Measurements from ENCODE around the gene THSD4.
"Not testable (repeated sequence)": the region's sequence is repeated elsewhere in the genome, so short reads cannot be mapped to it uniquely, and the experiment has no call there.

Gene THSD4

DNA sequence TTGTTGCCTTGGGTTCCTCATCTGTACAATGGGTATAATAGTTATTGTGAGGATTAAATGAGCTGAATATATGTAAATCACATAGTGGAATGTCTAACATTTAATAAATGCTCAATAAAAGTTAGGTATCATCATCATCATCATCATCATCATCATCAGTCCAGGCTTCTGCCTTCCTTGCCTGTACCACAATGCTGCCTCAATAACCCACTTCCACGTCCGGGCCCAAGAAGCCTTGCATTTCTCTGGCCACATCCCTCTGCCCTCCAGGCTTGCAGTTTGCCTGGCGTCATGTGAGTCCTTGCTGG is 137.4 kb downstream of the THSD4 start:
- no peaks in the 10 kb centered on the region for H3K36me3 ChIP-seq (ENCODE audit: insufficient read depth, low read length)
- H3K4me1 ChIP-seq (ENCODE audit: insufficient read depth, low read length): no peaks in the 10 kb centered on the region
- H3K27me3 ChIP-seq (ENCODE audit: control insufficient read depth in 1 of 2, insufficient read depth in 2 of 2, low read length in 2 of 2): no peaks in the 10 kb centered on the region
- H3K27ac ChIP-seq (ENCODE audit: low read depth, low read length): no peak overlapping the region
- H3K4me3 ChIP-seq (ENCODE audit: low read depth in 1 of 2, low read length in 2 of 2): no peak overlapping the region
- H3K9ac ChIP-seq (ENCODE audit: low read length): no peak overlapping the region
- no peaks in the 10 kb centered on the region for H3K9me3 ChIP-seq (ENCODE audit: low read length)

DNA sequence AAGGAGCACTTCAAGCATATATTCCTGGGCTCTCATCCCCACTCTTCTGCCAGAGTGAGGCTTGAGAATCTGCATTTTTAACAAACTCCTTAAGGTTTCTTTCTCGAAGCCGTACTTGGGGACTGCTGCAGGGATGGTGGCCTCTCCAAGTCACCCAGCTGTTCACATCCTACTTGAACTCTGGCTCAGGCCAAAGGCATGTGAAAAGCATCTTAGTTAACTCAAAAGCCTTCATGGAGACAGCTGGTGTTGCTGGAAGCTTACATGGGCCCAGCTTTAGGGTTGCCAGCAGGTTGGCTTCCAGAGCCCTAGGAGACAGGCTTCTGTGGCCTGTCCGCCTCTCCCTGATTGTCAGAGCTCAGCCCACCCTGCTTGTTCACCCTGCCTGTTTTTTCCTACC is 139.2 kb downstream of the THSD4 start:
- Histone ChIP-seq H3K9me3 (ENCODE audit: low read length) (no peaks in the 10 kb centered on the region), H3K36me3 (ENCODE audit: insufficient read depth, low read length) (no peaks in the 10 kb centered on the region), H3K27me3 (ENCODE audit: control insufficient read depth in 1 of 2, insufficient read depth in 2 of 2, low read length in 2 of 2) (no peaks in the 10 kb centered on the region), H3K4me1 (ENCODE audit: insufficient read depth, low read length) (no peaks in the 10 kb centered on the region), H3K9ac (ENCODE audit: low read length) (no peak overlapping the region), H3K4me3 (ENCODE audit: low read depth in 1 of 2, low read length in 2 of 2) (no peak overlapping the region), H3K27ac (ENCODE audit: low read depth, low read length) (no peak overlapping the region)

DNA sequence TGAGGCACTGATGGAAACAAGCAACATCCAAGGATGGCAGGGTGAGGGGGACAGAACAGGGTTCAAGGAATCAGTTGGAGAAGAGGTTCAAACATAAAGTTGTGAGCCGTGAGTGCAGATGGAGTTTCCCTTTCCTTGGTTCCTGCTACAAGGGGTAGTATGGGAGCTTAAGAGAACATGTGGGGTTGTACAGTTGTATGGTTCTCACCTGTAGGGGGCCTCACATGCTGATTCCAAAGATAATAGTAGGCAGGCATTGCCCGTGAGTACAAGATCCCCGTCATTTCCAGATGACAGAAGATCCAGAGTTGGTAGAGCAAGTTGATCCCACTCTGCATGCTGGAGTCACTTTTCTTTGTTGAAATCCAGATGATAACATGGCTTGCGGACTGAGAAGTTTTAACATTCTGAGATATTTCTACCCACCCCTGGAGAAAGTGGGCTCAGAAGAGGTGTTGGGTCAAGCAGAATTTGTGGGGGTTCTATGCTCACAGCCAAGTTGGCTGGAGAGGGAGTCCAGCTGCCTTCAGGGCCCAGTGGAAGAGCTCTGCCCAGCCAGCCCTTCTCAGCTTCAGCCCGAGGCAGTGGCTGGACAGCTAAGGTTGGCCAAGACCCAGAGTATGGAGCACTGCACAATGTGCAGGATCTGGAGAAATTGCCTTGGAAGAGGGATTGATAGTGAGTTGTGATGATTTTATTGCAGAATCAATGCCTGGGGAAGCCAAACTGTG is 141.8 kb downstream of the THSD4 start:
- H3K9me3 ChIP-seq (ENCODE audit: low read length): no peaks in the 10 kb centered on the region
- no peak overlapping the region for H3K27ac ChIP-seq (ENCODE audit: low read depth, low read length)
- H3K36me3 ChIP-seq (ENCODE audit: insufficient read depth, low read length): no peaks in the 10 kb centered on the region
- H3K4me3 ChIP-seq (ENCODE audit: low read depth in 1 of 2, low read length in 2 of 2): no peak overlapping the region
- no peaks in the 10 kb centered on the region for H3K27me3 ChIP-seq (ENCODE audit: control insufficient read depth in 1 of 2, insufficient read depth in 2 of 2, low read length in 2 of 2)
- no peak overlapping the region for H3K9ac ChIP-seq (ENCODE audit: low read length)
- H3K4me1 ChIP-seq (ENCODE audit: insufficient read depth, low read length): no peaks in the 10 kb centered on the region

DNA sequence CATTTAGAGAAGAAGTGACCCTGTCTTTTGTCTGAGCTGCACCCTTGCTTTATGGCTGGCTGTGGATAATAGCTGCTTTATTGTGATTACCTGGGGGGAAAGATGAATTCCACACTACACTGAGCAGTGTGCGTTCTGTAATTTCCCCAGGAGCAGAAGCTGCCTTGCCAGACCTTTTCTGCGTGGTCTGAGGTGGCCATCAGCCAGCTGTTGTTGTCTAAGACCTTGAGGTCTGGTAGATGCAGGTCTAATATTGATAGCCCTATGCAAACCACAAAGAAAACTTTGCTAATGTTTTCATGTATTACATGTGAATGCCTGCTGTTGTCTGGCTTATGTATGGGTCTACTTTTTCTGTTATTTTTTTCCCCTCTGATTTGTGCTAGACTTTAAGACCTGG is 144.6 kb downstream of the THSD4 start:
- no peaks in the 10 kb centered on the region for H3K27me3 ChIP-seq (ENCODE audit: control insufficient read depth in 1 of 2, insufficient read depth in 2 of 2, low read length in 2 of 2)
- no peaks in the 10 kb centered on the region for H3K36me3 ChIP-seq (ENCODE audit: insufficient read depth, low read length)
- no peak overlapping the region for H3K27ac ChIP-seq (ENCODE audit: low read depth, low read length)
- no peak overlapping the region for H3K4me3 ChIP-seq (ENCODE audit: low read depth in 1 of 2, low read length in 2 of 2)
- no peaks in the 10 kb centered on the region for H3K9me3 ChIP-seq (ENCODE audit: low read length)
- no peak overlapping the region for H3K9ac ChIP-seq (ENCODE audit: low read length)
- no peaks in the 10 kb centered on the region for H3K4me1 ChIP-seq (ENCODE audit: insufficient read depth, low read length)

DNA sequence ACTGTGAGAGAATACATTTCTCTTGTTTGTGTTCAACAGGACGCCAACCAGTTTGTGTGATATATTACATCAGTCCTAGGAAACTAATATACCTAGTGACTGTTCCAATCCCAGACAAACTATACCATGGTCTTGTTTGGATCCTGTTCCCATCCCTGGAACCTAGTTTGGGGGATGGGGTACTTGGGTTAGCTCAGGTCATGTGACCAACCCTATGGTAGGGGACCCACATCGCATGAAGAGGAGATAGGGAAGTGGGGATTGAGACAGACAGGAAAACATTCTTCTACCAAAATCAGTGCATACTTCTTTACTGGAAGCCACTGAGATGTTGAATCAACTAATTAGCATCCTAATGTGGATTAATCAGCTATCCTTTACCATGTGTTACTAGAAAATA is 146.1 kb downstream of the THSD4 start:
- Histone ChIP-seq H3K9me3 (ENCODE audit: low read length) (no peaks in the 10 kb centered on the region), H3K27ac (ENCODE audit: low read depth, low read length) (no peak overlapping the region), H3K9ac (ENCODE audit: low read length) (no peak overlapping the region), H3K4me3 (ENCODE audit: low read depth in 1 of 2, low read length in 2 of 2) (no peak overlapping the region), H3K27me3 (ENCODE audit: control insufficient read depth in 1 of 2, insufficient read depth in 2 of 2, low read length in 2 of 2) (no peaks in the 10 kb centered on the region), H3K4me1 (ENCODE audit: insufficient read depth, low read length) (no peaks in the 10 kb centered on the region), H3K36me3 (ENCODE audit: insufficient read depth, low read length) (no peaks in the 10 kb centered on the region)

DNA sequence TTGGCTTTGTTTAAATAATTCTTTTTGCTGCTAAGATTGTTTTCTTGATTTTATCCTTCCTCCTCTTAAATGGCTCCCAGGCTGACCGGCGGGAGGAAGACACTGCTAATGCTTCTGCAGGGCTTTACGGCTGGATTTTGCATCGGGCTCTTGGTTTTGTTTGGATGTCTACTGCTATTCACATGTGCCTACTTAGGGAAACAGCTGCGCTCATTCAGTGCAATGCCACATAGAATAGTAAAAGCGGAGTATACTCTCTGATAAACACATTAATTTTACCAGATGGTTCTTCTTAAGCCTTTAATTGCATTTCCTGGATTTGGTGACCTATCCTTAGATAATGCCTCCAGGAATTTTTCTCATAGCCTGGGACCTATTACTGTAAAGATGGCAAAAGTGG is 146.6 kb downstream of the THSD4 start:
- Histone ChIP-seq H3K27ac (ENCODE audit: low read depth, low read length) (no peak overlapping the region), H3K9me3 (ENCODE audit: low read length) (no peaks in the 10 kb centered on the region), H3K4me1 (ENCODE audit: insufficient read depth, low read length) (no peaks in the 10 kb centered on the region), H3K27me3 (ENCODE audit: control insufficient read depth in 1 of 2, insufficient read depth in 2 of 2, low read length in 2 of 2) (no peaks in the 10 kb centered on the region), H3K36me3 (ENCODE audit: insufficient read depth, low read length) (no peaks in the 10 kb centered on the region), H3K9ac (ENCODE audit: low read length) (no peak overlapping the region), H3K4me3 (ENCODE audit: low read depth in 1 of 2, low read length in 2 of 2) (no peak overlapping the region)

DNA sequence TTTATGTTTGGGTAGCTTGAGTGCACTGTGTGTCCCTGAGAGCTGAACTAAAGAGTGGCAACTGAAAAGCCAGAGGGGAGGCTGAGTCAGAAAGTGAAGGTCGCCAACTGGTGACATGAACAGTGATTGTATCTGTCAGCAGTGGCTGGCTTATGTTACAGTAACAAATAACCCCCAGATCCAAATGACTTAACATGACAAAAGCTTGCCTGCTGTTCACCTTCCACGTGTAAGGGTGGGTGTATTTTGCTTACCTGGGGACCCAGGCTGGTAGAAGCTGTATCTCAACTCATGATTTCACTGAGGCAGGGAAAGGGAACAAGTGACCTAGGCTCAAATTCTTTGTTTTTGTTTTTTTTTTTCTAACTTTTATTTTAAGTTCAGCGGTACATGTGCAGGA is 147.3 kb downstream of the THSD4 start:
- H3K9ac ChIP-seq (ENCODE audit: low read length): no peak overlapping the region
- no peaks in the 10 kb centered on the region for H3K9me3 ChIP-seq (ENCODE audit: low read length)
- no peaks in the 10 kb centered on the region for H3K36me3 ChIP-seq (ENCODE audit: insufficient read depth, low read length)
- no peaks in the 10 kb centered on the region for H3K4me1 ChIP-seq (ENCODE audit: insufficient read depth, low read length)
- H3K27ac ChIP-seq (ENCODE audit: low read depth, low read length): no peak overlapping the region
- H3K4me3 ChIP-seq (ENCODE audit: low read depth in 1 of 2, low read length in 2 of 2): no peak overlapping the region
- no peaks in the 10 kb centered on the region for H3K27me3 ChIP-seq (ENCODE audit: control insufficient read depth in 1 of 2, insufficient read depth in 2 of 2, low read length in 2 of 2)

DNA sequence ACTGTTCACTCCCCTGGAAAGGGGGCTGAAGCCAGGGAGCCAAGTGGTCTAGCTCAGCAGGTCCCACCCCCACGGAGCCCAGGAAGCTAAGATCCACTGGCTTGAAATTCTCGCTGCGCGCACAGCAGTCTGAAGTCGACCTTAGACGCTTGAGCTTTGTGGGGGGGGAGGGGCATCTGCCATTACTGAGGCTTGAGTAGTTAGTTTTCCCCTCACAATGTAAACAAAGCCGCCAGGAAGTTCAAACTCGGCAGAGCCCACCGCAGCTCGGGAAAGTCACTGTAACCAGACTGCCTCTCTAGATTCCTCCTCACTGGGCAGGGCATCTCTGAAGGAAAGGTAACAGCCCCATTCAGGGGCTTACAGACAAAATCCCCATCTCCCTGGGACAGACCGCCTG is 150.3 kb downstream of the THSD4 start:
- H3K27ac ChIP-seq (ENCODE audit: low read depth, low read length); H3K4me1 ChIP-seq (ENCODE audit: insufficient read depth, low read length); H3K9ac ChIP-seq (ENCODE audit: low read length); H3K27me3 ChIP-seq (ENCODE audit: control insufficient read depth in 1 of 2, insufficient read depth in 2 of 2, low read length in 2 of 2); H3K9me3 ChIP-seq (ENCODE audit: low read length); H3K4me3 ChIP-seq (ENCODE audit: low read depth in 1 of 2, low read length in 2 of 2); H3K36me3 ChIP-seq (ENCODE audit: insufficient read depth, low read length): not testable (repeated sequence)

DNA sequence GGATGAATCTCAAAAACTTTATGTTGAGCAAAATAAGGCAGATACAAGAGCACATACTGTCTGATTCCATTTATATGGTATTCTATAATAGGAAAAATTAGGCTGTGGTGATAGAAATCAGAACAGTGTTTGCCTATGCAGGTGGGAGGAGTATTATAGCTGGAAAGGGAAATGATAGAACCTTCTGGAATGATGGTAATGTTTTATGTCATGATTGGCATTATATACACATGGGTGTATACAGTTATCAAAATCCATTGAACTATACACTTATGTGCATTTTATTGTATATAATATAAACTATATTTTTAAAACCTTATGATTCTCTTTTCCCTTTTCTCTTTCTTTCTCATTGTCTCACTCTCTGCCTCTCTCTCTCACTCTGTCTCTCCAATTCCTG is 156.1 kb downstream of the THSD4 start:
- no peak overlapping the region for H3K4me3 ChIP-seq (ENCODE audit: low read depth in 1 of 2, low read length in 2 of 2)
- H3K9me3 ChIP-seq (ENCODE audit: low read length): no peaks in the 10 kb centered on the region
- H3K4me1 ChIP-seq (ENCODE audit: insufficient read depth, low read length): no peaks in the 10 kb centered on the region
- no peaks in the 10 kb centered on the region for H3K36me3 ChIP-seq (ENCODE audit: insufficient read depth, low read length)
- no peaks in the 10 kb centered on the region for H3K27me3 ChIP-seq (ENCODE audit: control insufficient read depth in 1 of 2, insufficient read depth in 2 of 2, low read length in 2 of 2)
- H3K9ac ChIP-seq (ENCODE audit: low read length): no peak overlapping the region
- no peak overlapping the region for H3K27ac ChIP-seq (ENCODE audit: low read depth, low read length)

DNA sequence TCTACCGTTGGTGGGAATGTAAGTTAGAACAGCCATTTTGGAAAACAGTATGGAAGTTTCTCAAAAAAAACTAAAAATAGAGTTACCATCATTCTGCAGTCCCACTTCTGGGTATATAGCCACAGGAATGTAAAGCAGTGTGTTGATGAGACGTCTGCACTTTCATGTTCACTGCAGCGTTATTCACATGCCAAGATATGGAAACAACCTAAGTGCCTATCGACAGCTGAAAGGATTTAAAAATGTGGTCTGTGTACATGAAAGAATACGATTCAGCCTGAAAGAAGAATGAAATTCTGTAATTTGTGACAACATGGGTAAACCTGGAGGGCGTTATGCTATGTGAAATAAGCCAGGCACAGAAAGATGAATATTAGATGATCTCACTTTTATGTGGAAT is 157.7 kb downstream of the THSD4 start:
- Histone ChIP-seq H3K4me3 (ENCODE audit: low read depth in 1 of 2, low read length in 2 of 2) (no peak overlapping the region), H3K27me3 (ENCODE audit: control insufficient read depth in 1 of 2, insufficient read depth in 2 of 2, low read length in 2 of 2) (no peaks in the 10 kb centered on the region), H3K9ac (ENCODE audit: low read length) (no peak overlapping the region), H3K9me3 (ENCODE audit: low read length) (no peaks in the 10 kb centered on the region), H3K27ac (ENCODE audit: low read depth, low read length) (no peak overlapping the region), H3K4me1 (ENCODE audit: insufficient read depth, low read length) (no peaks in the 10 kb centered on the region), H3K36me3 (ENCODE audit: insufficient read depth, low read length) (no peaks in the 10 kb centered on the region)

DNA sequence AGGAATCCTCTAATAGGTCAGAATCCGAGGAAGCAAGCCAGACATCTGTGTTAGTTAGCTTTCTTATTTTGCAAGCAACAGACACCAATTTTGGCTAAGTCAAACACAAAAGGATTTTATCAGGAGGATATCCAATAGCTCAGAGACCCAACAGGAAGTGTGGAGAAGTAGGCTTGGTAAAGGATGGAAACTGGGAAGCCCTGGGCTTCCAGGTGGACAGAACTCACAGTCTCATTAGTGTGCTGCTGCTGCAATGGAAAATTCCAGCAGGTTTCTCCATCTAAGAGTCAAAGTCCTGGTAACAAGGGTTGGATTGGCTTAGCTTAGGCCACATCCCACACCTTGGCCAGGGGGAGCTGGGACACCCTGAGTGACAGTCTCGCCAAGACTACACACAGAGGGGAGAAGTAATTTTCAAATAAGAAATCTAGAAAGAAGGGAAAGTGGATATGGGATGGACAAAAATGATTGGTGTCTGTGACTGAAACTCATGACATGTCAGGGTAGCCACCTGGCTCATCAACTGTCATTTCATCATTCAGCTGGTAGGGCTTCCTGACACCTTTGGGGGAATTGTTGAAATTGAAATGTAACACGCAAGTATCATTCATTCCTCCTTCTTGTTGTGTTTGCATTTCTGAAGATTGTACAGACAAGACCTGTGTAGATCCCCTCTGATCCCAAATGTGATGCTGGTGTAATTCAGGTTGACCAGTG is 158.6 kb downstream of the THSD4 start:
- Histone ChIP-seq H3K4me1 (ENCODE audit: insufficient read depth, low read length) (peaks cover 8% of the 10 kb centered on the region), H3K9ac (ENCODE audit: low read length) (no peak overlapping the region), H3K4me3 (ENCODE audit: low read depth in 1 of 2, low read length in 2 of 2) (no peak overlapping the region), H3K9me3 (ENCODE audit: low read length) (no peaks in the 10 kb centered on the region), H3K36me3 (ENCODE audit: insufficient read depth, low read length) (no peaks in the 10 kb centered on the region), H3K27me3 (ENCODE audit: control insufficient read depth in 1 of 2, insufficient read depth in 2 of 2, low read length in 2 of 2) (no peaks in the 10 kb centered on the region), H3K27ac (ENCODE audit: low read depth, low read length) (no peak overlapping the region)

DNA sequence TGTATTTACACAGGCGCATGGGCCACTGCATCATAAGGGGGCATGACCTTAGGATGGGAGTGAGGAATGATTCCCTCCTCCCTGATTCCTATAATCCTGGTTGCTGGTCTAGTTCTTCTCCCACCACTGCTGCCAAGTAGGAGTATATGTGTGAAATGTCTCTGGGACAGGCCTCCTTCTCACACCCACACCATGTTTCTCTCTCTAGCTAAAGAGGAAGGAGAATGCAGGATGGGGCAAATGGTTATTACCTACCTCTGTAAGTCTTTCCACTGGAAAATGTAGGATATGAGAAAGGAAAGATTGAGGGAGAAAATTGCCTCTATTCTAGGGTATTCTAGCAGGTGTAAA is 159.2 kb downstream of the THSD4 start:
- H3K9ac ChIP-seq (ENCODE audit: low read length): no peak overlapping the region
- peaks cover 13% of the 10 kb centered on the region for H3K4me1 ChIP-seq (ENCODE audit: insufficient read depth, low read length)
- no peaks in the 10 kb centered on the region for H3K36me3 ChIP-seq (ENCODE audit: insufficient read depth, low read length)
- H3K27ac ChIP-seq (ENCODE audit: low read depth, low read length): no peak overlapping the region
- H3K4me3 ChIP-seq (ENCODE audit: low read depth in 1 of 2, low read length in 2 of 2): no peak overlapping the region
- H3K9me3 ChIP-seq (ENCODE audit: low read length): no peaks in the 10 kb centered on the region
- H3K27me3 ChIP-seq (ENCODE audit: control insufficient read depth in 1 of 2, insufficient read depth in 2 of 2, low read length in 2 of 2): no peaks in the 10 kb centered on the region

Measured in muscle layer of colon (tissue), 2 donors.